ENCODE results near the gene IL17REL. TPM values are rescaled to one million over a fixed set of nuclear protein-coding genes. Genes with fewer than 3 reads are reported as not detected.

The IL17REL gene
- total and polyA plus RNA-seq, 2 of the 13 experiments (the other 11 are each of a cell fraction or from before 2014, with no cell fraction given): not detected

GRCh38 chr22:50030297-50031188 is 18.0 kb upstream of the IL17REL start (continued):
- no peak for TF ChIP-seq TARDBP (CRISPR knock-in tag; IDR thresholded peaks at IDR 0.05)
- no peak for TF ChIP-seq PAX8 (CRISPR knock-in tag; IDR thresholded peaks at IDR 0.05; ENCODE audit: borderline replicate concordance)
- no peak for TF ChIP-seq STAT5B (CRISPR knock-in tag; IDR thresholded peaks at IDR 0.05)
- no peak for TF ChIP-seq ZNF597 (CRISPR knock-in tag; IDR thresholded peaks at IDR 0.05)
- TF ChIP-seq POGK (CRISPR knock-in tag; conservative IDR thresholded peaks at IDR 0.05): 0 out of 2 replicates have a peak, but pooled peaks have one; percentile 27
- no peak for TF ChIP-seq REST (IDR thresholded peaks at IDR 0.05; ENCODE audit: borderline replicate concordance in 1 of 2, low read depth in 1 of 2, low read length in 2 of 2)
- TF ChIP-seq SYNCRIP (IDR thresholded peaks at IDR 0.05; ENCODE audit: insufficient read depth, low read depth, low read length): no peak
- TF ChIP-seq ZNF510 (CRISPR knock-in tag; IDR thresholded peaks at IDR 0.05; ENCODE audit: low read depth): no peak
- TF ChIP-seq ELF1 (CRISPR knock-in tag; IDR thresholded peaks at IDR 0.05): no peak
- TF ChIP-seq PRMT3 (CRISPR knock-in tag; IDR thresholded peaks at IDR 0.05; ENCODE audit: borderline replicate concordance, low read depth): no peak
- no peak for TF ChIP-seq ERF (CRISPR knock-in tag; IDR thresholded peaks at IDR 0.05)
- 0 out of 2 replicates have a peak, but pooled peaks have one; percentile 15 for TF ChIP-seq ATF2 (CRISPR knock-in tag; IDR thresholded peaks at IDR 0.05)
- no peak; the same call in 1 of the 2 replicates for TF ChIP-seq CCDC6 (CRISPR knock-in tag; IDR thresholded peaks at IDR 0.05)
- TF ChIP-seq KAT8 (CRISPR knock-in tag; IDR thresholded peaks at IDR 0.05): no peak
- no peak for TF ChIP-seq PITX1 (CRISPR knock-in tag; IDR thresholded peaks at IDR 0.05)
- peak; percentile 51; the same call in 1 of the 2 replicates for TF ChIP-seq ZNF501 (CRISPR knock-in tag; IDR thresholded peaks at IDR 0.05)
- no peak for TF ChIP-seq SP140L (CRISPR knock-in tag; IDR thresholded peaks at IDR 0.05; ENCODE audit: borderline replicate concordance)
- TF ChIP-seq BRD4 (CRISPR knock-in tag; IDR thresholded peaks at IDR 0.05): no peak
- no peak for TF ChIP-seq ATF5 (CRISPR knock-in tag; IDR thresholded peaks at IDR 0.05; ENCODE audit: low read depth)
- TF ChIP-seq TAF15 (IDR thresholded peaks at IDR 0.05; ENCODE audit: low read depth, low read length, poor library complexity, severe bottlenecking): no peak

All from HepG2 (cell line).